Ishikawa (cell line): ENCODE data around the gene KLF1.

Experiments used
- CEBPB ChIP-seq: IDR thresholded peaks from 2 replicates; pipeline ENCODE4 v1.6.1; 2012
- EGR1 ChIP-seq: IDR thresholded peaks from 2 replicates; pipeline ENCODE4 v1.6.1; 2012
- EP300 ChIP-seq: IDR thresholded peaks from 2 replicates; pipeline ENCODE4 v1.6.1; 2012; ENCODE audit warnings: borderline replicate concordance
- FOXM1 ChIP-seq: IDR thresholded peaks from 2 replicates; pipeline ENCODE4 v1.6.1; 2012; ENCODE audit warnings: low read depth, borderline replicate concordance
- MAX ChIP-seq: IDR thresholded peaks from 2 replicates; pipeline ENCODE4 v1.6.1; 2012
- TAF1 ChIP-seq: IDR thresholded peaks from 2 replicates; pipeline ENCODE4 v1.6.1; 2012; ENCODE audit warnings: low read depth, mild to moderate bottlenecking
- TCF12 ChIP-seq: IDR thresholded peaks from 2 replicates; pipeline ENCODE4 v1.6.1; 2012; ENCODE audit warnings: low read depth
- TEAD4 ChIP-seq: IDR thresholded peaks from 2 replicates; pipeline ENCODE4 v1.6.1; 2012
- USF1 ChIP-seq: IDR thresholded peaks from 2 replicates; pipeline ENCODE4 v1.6.1; 2012
- YY1 ChIP-seq: IDR thresholded peaks from 2 replicates; pipeline ENCODE4 v1.6.1; 2012; ENCODE audit warnings: low read depth
- ZBTB7A ChIP-seq: IDR thresholded peaks from 2 replicates; pipeline ENCODE4 v1.6.1; 2012; ENCODE audit warnings: low read depth

The KLF1 gene

GRCh38 chr19:12838182-12838885, 48.7 kb downstream of the KLF1 start, which contains the start of gene MAST1:
Gene MAST1 (plus strand): TSS chr19:12838515. CDS start chr19:12838573, 58 bp downstream.
- TF ChIP-seq EP300 (peak; percentile 28; the same call in 1 of the 2 replicates), CEBPB (no peak), ZBTB7A (peak; percentile 98), YY1 (0 out of 2 replicates have a peak, but pooled peaks have one; percentile 11)

GRCh38 chr19:12837225-12837624, 49.8 kb downstream of the KLF1 start:
- no peak for TF ChIP-seq EP300
- no peak for TF ChIP-seq TAF1
- no peak for TF ChIP-seq YY1
- TF ChIP-seq USF1: no peak
- no peak for TF ChIP-seq CEBPB
- TF ChIP-seq FOXM1: no peak

- TF ChIP-seq MAX (no peak), TAF1 (no peak), ZBTB7A (no peak), TCF12 (no peak)
Observed at GRCh38 chr19:12836529-12836863, 50.5 kb downstream of the KLF1 start.

- TF ChIP-seq TEAD4 (no peak), YY1 (no peak), FOXM1 (no peak), EGR1 (peak; percentile 50; the same call in 1 of the 2 replicates), MAX (no peak)
Observed at GRCh38 chr19:12834976-12835757, 51.8 kb downstream of the KLF1 start.

GRCh38 chr19:12834566-12834943, 52.4 kb downstream of the KLF1 start, which contains the start of gene RTBDN:
Gene RTBDN (minus strand): TSS chr19:12834579. CDS start chr19:12829979, 4,600 bp downstream.
- no peak for TF ChIP-seq TEAD4
- 0 out of 2 replicates have a peak, but pooled peaks have one; percentile 7 for TF ChIP-seq EGR1
- no peak for TF ChIP-seq TCF12
